GM19372 (cell line): Measurements from ENCODE around the gene TPO.
"Not testable (repeated sequence)": the region's sequence is repeated elsewhere in the genome, so short reads cannot be mapped to it uniquely, and the experiment has no call there.

Experiments used
- ATAC-seq: cut with Tn5 transposase; IDR thresholded peaks from one replicate; pipeline ENCODE4 v1.9.1; 2021; ENCODE audit warnings: mild to moderate bottlenecking, low read depth, moderate library complexity; ENCODE audit not compliant: unreplicated experiment

TPO gene

DNA sequence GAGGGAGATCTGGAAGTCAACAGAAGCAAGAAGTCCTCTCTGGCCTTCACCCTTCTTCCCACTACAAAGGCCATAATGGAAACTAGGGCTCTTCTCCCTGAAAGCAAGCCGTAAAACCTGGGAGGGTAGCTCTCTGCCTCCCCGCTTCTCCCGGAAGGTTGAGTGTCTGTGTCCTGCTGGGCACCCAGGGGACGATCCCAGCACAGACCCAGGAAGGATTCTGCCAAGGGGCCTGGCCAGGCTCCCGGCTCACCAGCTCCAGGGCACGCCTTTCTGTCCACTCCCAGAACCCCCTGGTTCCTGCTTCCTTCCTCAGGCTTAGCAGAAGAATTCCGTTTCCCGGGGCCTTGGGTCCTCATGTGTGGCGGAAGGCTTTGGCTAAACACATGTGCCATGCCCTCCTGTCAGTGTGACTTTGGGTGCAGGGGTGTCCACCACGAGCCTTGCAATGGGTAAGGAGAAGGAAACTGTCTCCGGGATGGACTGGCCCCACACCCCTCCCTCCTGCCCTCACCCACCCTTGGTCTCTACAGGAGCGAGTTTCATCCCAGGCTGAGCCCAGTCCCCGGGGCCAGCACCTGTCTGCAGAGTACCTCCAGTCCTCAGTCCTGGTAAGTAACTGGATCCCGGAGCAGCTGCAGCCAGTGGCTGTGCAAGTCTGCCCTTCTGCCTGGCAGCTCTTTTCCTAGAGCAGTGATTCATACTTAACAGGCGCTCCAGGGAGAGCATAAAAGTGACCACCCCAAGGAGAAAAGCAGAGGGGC, 135.8 kb downstream of the TPO start:
- ATAC-seq, result no peak

DNA sequence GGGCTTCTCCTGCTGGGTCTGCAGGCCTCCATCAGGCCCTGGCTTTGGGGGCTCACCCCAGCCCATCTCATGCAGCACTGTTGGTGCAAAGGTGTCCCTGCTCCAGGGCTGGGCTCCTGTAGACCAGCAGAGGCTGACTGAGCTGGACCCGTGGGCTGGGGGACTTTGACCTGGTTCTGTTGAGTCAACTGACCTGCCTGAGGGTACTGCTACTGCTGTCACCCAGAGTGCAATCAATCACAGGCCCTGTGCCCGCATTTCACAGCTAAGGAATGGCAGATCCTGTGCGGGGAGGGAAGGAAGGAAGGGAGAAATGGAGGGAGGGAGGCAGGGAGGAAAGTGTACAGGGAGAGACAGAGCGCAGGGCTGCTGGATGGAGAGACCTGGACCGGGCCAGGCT, 136.8 kb downstream of the TPO start:
- ATAC-seq, result no peak

DNA sequence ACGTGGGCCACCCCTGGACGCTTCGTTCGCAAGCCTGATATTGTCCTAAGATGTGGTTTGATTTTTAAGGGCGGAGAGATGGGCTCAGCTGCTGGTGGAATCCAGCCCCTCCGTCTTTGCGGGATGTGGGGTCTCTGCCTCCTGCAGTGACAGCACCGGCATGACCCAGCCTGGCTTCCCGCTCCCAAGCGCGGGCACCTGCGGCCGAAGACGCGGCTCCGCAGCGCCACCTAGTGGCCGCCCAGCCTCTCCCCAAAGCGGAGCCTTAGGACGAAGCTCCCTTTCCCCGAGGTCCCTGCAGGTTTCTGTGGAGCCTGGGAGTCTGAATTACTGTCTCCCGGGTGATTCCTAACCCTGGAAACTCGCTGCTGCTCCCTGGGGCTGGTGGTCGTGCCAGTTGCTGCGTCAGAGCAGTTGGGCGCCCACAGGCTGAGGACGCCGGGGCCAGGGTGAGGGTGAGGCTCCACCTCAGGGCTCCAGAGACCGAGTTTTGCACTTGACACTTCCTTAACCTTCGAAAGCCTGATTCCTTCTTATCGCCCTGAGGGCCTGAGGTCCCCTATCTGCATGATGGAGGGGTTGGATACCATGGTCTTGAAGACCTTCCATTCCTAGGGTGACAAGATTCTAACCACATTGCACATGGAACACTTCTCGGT, 137.5 kb downstream of the TPO start:
- ATAC-seq, result peak; percentile 77

DNA sequence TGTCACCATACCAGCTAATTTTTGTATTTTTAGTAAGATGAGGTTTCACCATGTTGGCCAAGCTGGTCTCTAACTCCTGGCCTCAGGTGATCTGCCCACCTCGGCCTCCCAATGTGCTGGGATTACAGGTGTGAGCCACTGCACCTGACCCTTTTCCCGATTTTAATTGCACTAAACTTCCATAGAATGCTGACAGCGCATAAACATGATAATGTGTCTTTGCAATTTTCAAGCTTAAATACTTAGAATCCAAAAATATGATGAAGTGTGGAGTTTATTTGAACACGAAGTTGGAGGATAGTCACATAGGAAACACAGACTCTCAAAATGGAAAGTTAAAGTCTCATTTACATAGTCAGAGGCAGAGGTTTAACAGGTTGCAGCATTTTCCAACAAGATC, 138.6 kb downstream of the TPO start:
- no peak for ATAC-seq

DNA sequence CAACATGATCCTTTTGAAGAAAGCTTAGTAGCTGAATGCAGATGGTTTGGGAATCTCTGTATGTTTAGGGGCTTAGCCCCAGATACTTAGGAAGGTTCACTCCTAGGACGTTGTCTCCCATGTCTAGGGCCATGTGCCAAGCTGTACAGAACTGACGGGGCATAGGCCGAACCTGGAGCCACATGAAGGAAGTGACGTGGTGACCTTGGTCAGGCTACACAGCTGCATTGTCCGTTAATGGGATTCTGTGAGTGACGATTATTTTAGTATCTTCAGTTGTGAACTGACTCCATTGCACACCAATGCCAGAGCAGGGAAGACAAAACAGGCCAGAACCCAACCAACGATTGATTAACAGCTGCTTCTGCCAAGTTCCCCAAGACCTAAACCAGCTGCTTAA, 139.3 kb downstream of the TPO start:
- no peak for ATAC-seq

DNA sequence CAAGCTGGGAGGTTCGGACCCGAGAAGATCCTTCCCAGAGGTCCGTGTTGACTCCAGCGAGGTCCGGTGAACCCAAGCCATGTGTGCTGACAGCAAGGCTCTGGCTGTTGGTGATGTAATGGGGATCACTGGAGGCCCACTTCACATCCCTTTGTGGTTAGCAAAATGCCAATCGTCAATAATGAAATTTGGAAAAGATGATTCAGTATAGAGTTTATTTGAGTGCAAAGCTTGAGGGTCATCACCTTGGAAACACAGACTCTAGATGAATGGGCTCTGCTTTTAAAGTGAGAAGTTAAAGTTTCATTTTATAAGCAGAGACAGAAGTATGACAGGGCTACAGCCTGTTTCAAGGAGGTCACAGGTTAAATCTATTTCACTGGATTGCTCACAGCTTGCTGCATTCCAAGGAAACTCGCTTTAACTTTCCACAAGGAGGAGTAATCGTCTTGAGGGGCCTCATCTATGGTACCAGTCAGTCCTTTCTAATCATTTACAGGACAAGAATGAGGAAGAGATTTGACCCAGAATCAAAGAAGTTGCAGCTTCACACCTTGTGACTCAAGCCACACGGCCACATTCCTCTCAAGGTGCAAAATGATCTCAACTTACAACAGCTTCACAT, 140.5 kb downstream of the TPO start:
- no peak for ATAC-seq

DNA sequence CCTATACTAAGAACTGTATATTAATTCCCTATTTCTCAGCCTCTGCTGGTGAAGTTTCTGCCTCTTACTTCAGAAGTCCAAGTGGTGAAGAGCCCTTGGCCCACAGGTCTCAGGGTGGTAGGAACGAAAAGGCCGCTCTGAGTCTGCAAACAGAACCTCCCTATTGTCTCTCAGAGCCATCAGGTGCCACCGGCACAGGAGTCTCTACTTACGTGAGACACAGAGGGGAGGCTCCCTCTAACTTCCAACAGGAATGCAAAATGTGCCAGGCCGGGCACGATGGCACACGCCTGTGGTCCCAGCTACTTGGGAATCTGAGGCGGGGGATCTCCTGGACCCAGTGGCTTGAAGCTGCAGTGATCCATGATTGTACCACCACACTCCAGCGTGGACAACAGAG, 143.0 kb downstream of the TPO start:
- ATAC-seq, result no peak

DNA sequence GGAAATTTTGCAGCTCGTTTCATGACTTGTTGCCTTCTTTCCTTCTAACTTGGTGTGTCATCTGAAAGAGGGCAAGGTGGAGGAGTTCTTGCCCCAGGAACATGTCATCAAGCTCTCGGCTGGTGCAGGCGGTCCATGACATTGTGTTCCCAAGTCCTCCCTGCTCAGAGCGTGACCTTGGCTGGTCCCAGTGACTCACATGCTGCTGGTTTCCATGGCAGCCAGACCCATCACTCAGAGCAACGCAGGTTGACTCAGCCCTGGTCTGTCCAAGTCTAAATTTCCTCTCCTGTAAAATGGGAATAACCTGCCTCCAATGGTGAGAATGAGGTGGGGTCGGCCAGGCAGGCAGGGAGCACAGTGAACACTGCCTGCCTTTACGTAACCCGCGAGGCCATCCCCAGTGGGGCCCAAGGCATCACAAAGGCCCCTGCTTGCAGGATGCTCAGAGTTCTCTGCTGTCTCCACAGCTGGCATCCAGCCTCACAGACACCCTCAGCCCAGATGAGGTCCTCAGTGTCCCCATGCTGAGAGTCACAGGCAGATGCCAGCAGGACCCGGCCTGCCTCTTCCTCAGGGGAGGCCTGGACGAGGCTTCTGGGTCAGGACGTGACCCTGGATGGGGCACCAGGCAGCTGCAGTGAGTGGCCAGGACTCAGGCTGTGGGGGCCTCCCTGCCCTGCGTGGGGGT, 143.7 kb downstream of the TPO start:
- ATAC-seq, result no peak

DNA sequence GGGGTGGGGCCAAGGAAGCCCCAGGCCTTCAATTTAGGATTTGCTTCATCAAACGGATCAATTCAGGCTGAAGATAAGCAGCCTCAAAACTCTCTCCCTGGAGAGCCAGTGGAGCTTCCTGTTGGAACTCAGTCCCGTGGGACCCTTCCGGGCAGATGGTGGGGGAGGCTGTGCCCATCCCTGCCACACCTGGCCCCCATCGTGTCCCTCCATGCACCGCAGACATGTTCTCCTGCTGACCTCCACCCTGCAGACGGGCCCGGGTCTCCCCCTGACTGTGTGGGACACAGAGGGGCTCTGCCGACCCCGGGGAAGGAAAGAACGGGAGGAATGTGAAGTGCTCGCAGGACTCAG, 144.2 kb downstream of the TPO start:
- no peak for ATAC-seq

DNA sequence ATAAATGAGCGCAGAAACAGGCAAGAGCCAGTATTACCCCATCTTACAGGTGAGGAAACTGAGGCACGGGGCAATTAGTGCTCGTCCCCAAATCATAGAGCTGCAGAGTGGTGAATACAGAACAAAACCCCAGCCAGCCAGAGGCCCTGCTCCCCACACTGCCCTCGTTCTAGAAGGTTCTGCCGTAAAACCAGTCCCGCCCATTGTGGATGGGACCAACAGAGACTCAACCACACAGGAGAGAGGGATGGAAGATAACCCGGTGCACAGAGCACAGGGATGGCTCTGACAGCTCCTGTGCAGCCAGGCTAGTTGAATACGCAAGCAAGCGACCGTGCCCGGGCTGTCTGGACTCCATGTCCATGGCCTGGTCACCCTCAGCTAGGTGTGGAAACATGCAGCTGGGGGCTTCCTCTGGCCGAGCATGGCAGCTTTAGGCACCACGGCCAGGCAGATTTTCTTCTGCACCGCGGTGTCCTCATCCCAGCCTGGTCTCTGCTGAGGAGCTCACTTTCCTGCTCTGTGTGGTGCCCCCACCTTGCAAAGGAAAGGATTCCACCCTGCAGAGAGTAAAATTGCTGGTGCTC, 146.4 kb downstream of the TPO start:
- no peak for ATAC-seq

DNA sequence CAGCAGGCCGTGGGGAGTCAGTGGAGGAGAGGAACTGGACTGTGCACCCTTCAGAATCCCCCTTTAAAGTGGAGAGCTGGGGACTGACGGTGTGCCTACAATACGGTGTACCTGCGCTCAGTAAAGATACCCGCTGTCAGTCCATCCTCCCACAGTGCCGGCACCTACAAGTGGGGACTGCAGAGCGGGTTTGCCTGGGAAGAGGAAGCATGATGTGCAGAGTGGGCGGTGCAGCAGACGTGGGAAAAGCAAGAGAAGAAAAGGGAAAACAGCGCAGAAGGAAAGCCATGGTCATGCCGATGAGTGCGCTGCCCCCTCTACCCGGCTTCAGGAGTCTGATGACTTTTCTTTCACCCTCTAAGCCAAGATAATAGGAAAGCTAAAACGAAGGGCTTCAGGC, 148.0 kb downstream of the TPO start:
- no peak for ATAC-seq

DNA sequence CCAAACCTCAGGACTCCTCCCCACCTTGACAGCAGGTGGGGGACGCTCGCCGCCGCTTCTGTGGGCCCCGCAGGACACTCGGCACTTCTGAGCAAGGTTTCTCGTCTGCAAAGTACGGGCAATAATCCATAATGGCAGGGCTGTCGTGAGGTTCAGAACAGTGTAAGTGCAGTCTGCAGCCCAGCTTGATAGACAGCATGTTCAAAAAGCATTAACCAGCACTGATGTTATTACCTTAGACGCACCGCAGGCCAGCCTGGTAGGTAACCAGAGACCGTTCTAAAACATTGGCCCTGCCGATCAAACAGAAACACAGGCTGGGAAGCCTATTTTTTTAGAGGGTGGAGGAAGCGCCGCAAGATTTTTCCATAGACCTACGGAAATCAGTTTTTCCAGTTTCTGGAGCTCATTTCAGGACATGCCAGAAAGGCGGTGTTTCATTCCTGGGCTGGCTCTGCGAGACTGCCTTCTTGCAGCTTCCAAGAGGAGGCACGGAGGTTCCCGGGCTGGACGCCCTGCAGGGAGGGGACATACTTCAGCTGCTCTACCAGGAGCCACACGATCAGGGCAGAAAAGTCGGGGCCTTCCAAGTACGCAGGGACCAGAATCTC, 148.7 kb downstream of the TPO start:
- no peak for ATAC-seq

DNA sequence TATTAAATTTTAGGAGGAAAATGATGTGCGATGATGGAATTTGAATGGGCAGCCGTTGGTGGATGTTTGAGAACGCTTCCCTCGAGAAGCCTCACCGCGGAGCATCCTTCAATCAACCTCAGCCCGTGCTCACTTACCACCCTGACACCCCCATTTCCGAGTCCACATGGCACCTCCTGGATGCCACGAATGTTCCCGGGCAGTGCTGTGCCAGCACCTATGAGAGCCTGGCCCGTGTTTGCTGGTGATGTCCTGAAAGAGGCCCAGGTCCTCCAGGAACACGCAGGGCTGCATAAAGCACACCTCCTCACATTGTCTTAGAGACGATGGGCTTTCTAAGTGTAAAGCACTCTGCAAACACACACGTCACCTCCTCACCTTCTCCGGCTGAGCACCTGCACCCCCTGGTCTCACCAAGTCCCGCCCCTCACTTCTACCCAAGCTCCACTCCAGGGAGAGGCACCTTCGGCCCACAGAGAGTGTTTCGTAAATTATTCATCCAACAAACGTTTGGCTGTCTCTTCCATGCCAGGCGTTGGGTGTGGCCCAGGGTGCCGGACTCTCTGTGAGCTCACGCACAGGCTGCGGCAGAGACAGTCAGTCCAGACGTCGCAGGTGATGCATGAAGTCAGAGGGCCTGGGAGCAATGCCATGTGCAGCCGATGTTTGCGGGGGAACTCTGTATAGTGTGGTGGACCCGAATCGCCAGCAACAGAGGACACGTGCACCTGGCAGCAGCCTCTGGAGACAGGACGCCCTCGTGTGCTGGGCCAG, 150.0 kb downstream of the TPO start:
- no peak for ATAC-seq

DNA sequence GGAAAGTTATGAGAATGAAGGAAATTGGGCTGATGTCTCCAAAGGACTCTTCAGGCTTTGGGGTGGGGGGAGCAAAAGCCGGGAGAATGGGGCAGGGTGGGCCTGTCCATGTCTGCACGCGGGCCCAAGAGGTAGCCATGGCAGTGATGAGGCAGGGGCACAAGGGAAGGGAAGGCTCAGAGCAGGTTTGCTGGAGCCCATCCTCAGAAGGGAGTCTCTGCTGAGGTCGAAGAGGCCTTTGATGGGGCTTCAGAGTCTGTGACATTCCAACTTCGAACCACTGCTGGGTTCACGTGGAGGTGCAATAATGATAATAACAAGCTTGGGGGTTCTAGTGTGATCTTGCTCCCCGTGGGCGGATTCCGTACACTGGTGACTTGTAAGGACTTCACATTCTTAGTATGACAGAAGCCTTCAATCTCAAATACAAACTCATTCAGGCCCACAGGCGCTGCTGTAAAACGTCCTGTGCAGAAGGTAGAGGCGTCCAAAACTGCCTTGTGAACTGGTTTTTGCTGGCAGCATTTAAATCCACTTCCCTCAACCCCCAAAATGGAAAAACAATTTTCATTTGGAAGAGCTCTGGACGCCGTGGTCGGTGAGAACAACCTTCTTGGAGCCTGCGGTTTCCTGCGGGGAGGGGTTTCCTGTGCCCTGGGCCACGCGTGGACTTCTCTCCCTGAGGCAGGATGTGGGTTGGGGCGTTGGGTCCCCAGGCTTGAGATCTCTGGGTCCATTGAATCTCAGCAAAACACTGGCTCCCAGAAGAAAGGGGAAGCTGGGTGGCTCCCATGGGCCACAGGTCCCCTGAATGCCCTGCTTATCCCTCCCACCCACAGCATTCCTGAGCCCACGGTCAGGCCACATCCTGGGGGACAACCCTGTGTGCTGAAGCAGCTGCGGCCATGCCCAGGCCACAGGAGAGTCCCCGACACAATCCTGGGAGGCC, 151.0 kb downstream of the TPO start:
- no peak for ATAC-seq

DNA sequence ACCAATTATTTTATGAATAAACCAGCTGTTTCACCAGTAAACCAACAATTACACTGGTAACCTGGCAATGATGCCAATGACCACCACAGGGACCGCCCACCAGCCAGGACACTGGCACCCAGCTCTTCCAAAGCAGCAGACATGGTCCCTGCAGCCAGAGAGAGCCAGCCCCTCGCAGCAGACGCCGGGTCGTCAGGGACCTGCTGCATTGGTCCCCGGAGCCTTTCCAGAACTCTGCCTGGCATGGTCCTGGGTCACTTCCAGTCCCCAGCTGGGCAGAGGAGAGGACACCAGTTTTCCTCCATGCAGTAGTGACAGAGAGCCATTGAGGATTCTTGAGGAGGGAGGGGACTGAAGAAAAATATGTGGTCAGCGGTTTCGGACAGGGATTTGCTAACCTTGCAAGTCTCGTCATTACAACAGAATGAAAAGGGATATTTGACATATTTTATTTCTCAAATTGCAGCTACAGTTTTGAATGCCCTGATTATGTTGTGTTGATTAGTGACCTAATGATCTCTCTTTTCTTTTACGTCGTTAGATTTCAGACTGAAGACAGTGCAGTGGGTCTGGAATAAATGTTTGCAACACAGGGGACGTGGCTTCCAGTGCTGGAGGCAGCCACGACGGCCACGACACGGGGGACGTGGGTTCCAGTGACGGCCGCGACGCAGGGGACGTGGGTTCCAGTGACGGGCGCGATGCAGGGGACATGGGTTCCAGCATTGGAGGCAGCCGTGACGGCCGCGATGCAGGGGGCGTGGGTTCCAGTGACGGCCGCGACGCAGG, 154.5 kb downstream of the TPO start:
- no peak for ATAC-seq

DNA sequence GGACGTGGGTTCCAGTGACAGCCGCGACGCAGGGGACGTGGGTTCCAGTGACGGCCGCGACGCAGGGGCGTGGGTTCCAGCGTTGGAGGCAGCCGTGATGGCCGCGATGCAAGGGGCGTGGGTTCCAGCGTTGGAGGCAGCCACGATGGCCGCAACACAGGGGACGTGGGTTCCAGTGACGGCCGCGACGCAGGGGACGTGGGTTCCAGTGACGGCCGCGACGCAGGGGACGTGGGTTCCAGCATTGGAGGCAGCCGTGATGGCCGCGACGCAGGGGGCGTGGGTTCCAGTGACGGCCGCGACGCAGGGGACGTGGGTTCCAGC, 155.0 kb downstream of the TPO start:
- not testable (repeated sequence) for ATAC-seq

DNA sequence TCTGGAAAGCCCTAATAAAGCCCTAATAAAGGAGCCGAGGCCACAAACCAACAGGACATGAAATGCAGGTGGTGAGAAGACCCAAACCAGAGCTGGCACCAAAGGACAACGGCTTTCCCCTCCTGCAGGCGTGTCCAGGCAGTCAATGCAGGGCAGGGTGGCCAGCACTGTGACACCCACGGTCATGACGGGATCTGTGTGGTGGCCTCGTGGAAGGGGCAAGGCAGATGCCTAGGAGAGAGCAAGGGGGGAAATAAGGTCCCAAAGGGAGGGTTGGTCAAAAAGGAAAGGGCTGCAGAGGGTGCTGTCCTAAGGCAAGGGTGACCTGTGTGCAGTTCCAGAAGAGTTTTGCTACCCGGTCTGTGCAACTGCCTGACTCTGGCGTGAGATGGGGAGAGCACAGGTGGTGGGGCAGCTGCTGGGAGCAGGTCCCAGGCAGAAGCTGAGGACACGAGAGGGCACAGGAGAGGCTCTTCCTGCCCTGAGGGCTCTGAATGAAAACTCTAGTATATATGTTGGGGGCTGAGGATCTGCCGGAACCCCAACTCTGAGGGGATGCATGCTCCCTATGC, 156.7 kb downstream of the TPO start:
- no peak for ATAC-seq
